H9 (cell line): Measurements from ENCODE around the gene PMP22. TPM values are rescaled to one million over a fixed set of nuclear protein-coding genes. Genes with fewer than 3 reads are reported as not detected.

Experiments used
- DNase-seq: peaks from one replicate; pipeline ENCODE4 v3.0.0-alpha.2; 2017
- H2AFZ ChIP-seq: one replicate; pipeline ENCODE4 v1.6.1; 2013; ENCODE audit warnings: mild to moderate bottlenecking, low read length, control low read depth, moderate library complexity
- H2AK5ac ChIP-seq: 2 replicates; pipeline ENCODE4 v1.6.1; 2013; ENCODE audit warnings: low read length, control low read depth, mixed read lengths; ENCODE audit not compliant: insufficient read length
- H2BK120ac ChIP-seq: one replicate; pipeline ENCODE4 v1.6.1; 2013; ENCODE audit warnings: low read depth, mild to moderate bottlenecking, low read length, control low read depth, inconsistent platforms; ENCODE audit not compliant: poor library complexity, severe bottlenecking
- H2BK12ac ChIP-seq: 2 replicates; pipeline ENCODE4 v1.6.1; 2013; ENCODE audit warnings: low read length, control low read depth, mixed read lengths, low read depth; ENCODE audit not compliant: insufficient read length
- H2BK15ac ChIP-seq: 2 replicates; pipeline ENCODE4 v1.6.1; 2013; ENCODE audit warnings: low read depth, low read length, control low read depth
- H2BK20ac ChIP-seq: one replicate; pipeline ENCODE4 v1.6.1; 2013; ENCODE audit warnings: low read depth, mild to moderate bottlenecking, low read length, control low read depth, inconsistent platforms; ENCODE audit not compliant: poor library complexity, severe bottlenecking
- H2BK5ac ChIP-seq: 2 replicates; pipeline ENCODE4 v1.6.1; 2013; ENCODE audit warnings: low read length, control low read depth, mixed read lengths; ENCODE audit not compliant: insufficient read length
- H3K14ac ChIP-seq: 2 replicates; pipeline ENCODE4 v1.6.1; 2013; ENCODE audit warnings: low read length, control low read depth; ENCODE audit not compliant: insufficient read depth
- H3K18ac ChIP-seq: 2 replicates; pipeline ENCODE4 v1.6.1; 2013; ENCODE audit warnings: low read depth, mild to moderate bottlenecking, mixed read lengths, low read length, control low read depth; ENCODE audit not compliant: insufficient read length
- H3K23ac ChIP-seq: 2 replicates; pipeline ENCODE4 v1.6.1; 2013; ENCODE audit warnings: low read length, control low read depth, mixed read lengths, low read depth; ENCODE audit not compliant: insufficient read length
- H3K23me2 ChIP-seq: 2 replicates; pipeline ENCODE4 v1.6.1; 2013; ENCODE audit warnings: low read depth, mild to moderate bottlenecking, mixed read lengths, low read length, control low read depth; ENCODE audit not compliant: insufficient read length, poor library complexity, severe bottlenecking
- H3K27ac ChIP-seq: 2 replicates; pipeline ENCODE4 v1.5.1; 2013; ENCODE audit warnings: low read length, control low read depth, mixed read lengths, low read depth; ENCODE audit not compliant: insufficient read length
- H3K27me3 ChIP-seq: 2 replicates; pipeline ENCODE4 v1.6.1; 2013; ENCODE audit warnings: low read length, control low read depth, inconsistent platforms; ENCODE audit not compliant: insufficient read depth
- H3K4ac ChIP-seq: 2 replicates; pipeline ENCODE4 v1.6.1; 2013; ENCODE audit warnings: low read depth, mild to moderate bottlenecking, control low read depth, inconsistent platforms, low read length, moderate library complexity
- H3K4me1 ChIP-seq: 2 replicates; pipeline ENCODE4 v1.6.1; 2013; ENCODE audit warnings: low read length, control low read depth, inconsistent platforms; ENCODE audit not compliant: insufficient read depth
- H3K4me2 ChIP-seq: 2 replicates; pipeline ENCODE4 v1.6.1; 2013; ENCODE audit warnings: low read length, control low read depth, mixed read lengths; ENCODE audit not compliant: insufficient read length, insufficient read depth
- H3K56ac ChIP-seq: 2 replicates; pipeline ENCODE4 v1.6.1; 2013; ENCODE audit warnings: low read depth, mild to moderate bottlenecking, mixed read lengths, low read length, control low read depth; ENCODE audit not compliant: insufficient read length
- H3K79me1 ChIP-seq: 2 replicates; pipeline ENCODE4 v1.6.1; 2013; ENCODE audit warnings: low read depth, mild to moderate bottlenecking, moderate library complexity, low read length, control low read depth, inconsistent platforms; ENCODE audit not compliant: insufficient read depth, poor library complexity, severe bottlenecking
- H3K79me2 ChIP-seq: 2 replicates; pipeline ENCODE4 v1.6.1; 2013; ENCODE audit warnings: low read length, control low read depth, inconsistent platforms; ENCODE audit not compliant: insufficient read depth
- H3K9ac ChIP-seq: 2 replicates; pipeline ENCODE4 v1.6.1; 2013; ENCODE audit warnings: low read length, control low read depth, mixed read lengths; ENCODE audit not compliant: insufficient read length; ENCODE audit errors: extremely low read depth
- H3K9me3 ChIP-seq: one replicate; pipeline ENCODE4 v1.6.1; 2013; ENCODE audit warnings: low read depth, low read length, inconsistent platforms; ENCODE audit not compliant: control insufficient read depth
- H3T11ph ChIP-seq: one replicate; pipeline ENCODE4 v1.6.1; 2013; ENCODE audit warnings: mild to moderate bottlenecking, low read length, control low read depth, inconsistent platforms
- H4K20me1 ChIP-seq: one replicate; pipeline ENCODE4 v1.6.1; 2013; ENCODE audit not compliant: control insufficient read depth, insufficient read length, insufficient read depth
- H4K5ac ChIP-seq: 2 replicates; pipeline ENCODE4 v1.6.1; 2013; ENCODE audit warnings: low read depth, mild to moderate bottlenecking, mixed read lengths, low read length, control low read depth; ENCODE audit not compliant: insufficient read length
- H4K8ac ChIP-seq: replicated peaks from 2 replicates; pipeline ENCODE4 v1.6.1; 2013; ENCODE audit warnings: low read length, control low read depth, mixed read lengths, low read depth; ENCODE audit not compliant: insufficient read length
- H4K91ac ChIP-seq: 2 replicates; pipeline ENCODE4 v1.6.1; 2013; ENCODE audit warnings: low read depth, mild to moderate bottlenecking, moderate library complexity, mixed read lengths, low read length, control low read depth; ENCODE audit not compliant: insufficient read length
- H3K27ac Mint-ChIP-seq, 3 experiments: 2 replicates in 2 of 3; 3 replicates in 1 of 3; pipeline ENCODE4 v1.8.0; 2020 to 2021; ENCODE audit warnings: mixed read lengths in 3 of 3, mild to moderate bottlenecking in 1 of 3, moderate library complexity in 1 of 3
- H3K27me3 Mint-ChIP-seq: 2 replicates; pipeline ENCODE4 v1.8.0; 2021; ENCODE audit warnings: low read depth, mild to moderate bottlenecking, moderate library complexity, mixed read lengths
- H3K36me3 Mint-ChIP-seq, 3 experiments: 2 replicates in 2 of 3; 3 replicates in 1 of 3; pipeline ENCODE4 v1.8.0; 2020 to 2021; ENCODE audit warnings: low read depth in 3 of 3, mixed read lengths in 3 of 3; ENCODE audit not compliant: insufficient read depth in 1 of 3
- H3K4me1 Mint-ChIP-seq, 2 experiments: 2 replicates each; pipeline ENCODE4 v1.8.0; 2020; ENCODE audit warnings: mixed read lengths in 2 of 2
- H3K4me3 Mint-ChIP-seq, 2 experiments: 2 replicates in 1 of 2; 3 replicates in 1 of 2; pipeline ENCODE4 v1.8.0; 2020 to 2021; ENCODE audit warnings: mild to moderate bottlenecking in 2 of 2, mixed read lengths in 2 of 2, moderate library complexity in 1 of 2
- H3K9me3 Mint-ChIP-seq, 2 experiments: 2 replicates in 1 of 2; 3 replicates in 1 of 2; pipeline ENCODE4 v1.8.0; 2020; ENCODE audit warnings: mild to moderate bottlenecking in 2 of 2, mixed read lengths in 2 of 2, moderate library complexity in 1 of 2
- WGBS: extraction: QIAGEN DNeasy Blood & Tissue Kit; methylation state at CpG from one replicate; pipeline ENCODE4 v1.1.7; 2013; ENCODE audit warnings: missing lambda C conversion rate, low lambda C conversion rate, mixed read lengths; ENCODE audit not compliant: insufficient read length; ENCODE audit errors: extremely low coverage; 5-methylcytosine and 5-hydroxymethylcytosine counted together
- total RNA-seq: library from RNA; stranded (reverse); gene quantifications from 2 replicates; pipeline ENCODE4 v1.2.1, GENCODE V29; 2021
- TF ChIP-seq, protein P1 (sequence below): fragments of 200-600 bp; sonication (generic); conservative IDR thresholded peaks from 3 replicates; pipeline ENCODE4 v1.8.0; 2021; ENCODE audit warnings: antibody characterized with exemption, mild to moderate bottlenecking

PMP22 gene
- total RNA-seq, 1 experiment from 2014 or later: 1.5 TPM

- Mint-ChIP-seq H3K27me3 (peaks cover 99% of the 10 kb centered on the region), H3K9me3 (no peaks in the 10 kb centered on the region; a peak in 1 of 5 replicates), H3K36me3 (no peaks in the 10 kb centered on the region; a peak in 1 of 7 replicates), H3K4me1 (peaks cover 22% of the 10 kb centered on the region in 2 experiments), H3K4me3 (no peak overlapping the region), H3K27ac (no peak overlapping the region)
- H3K23me2 ChIP-seq: peaks cover 25% of the 10 kb centered on the region
- no peak overlapping the region for H2AFZ ChIP-seq
- peaks cover 33% of the 10 kb centered on the region for H3K27me3 ChIP-seq
- no peaks in the 10 kb centered on the region for H3K4me1 ChIP-seq
- H3K14ac ChIP-seq: no peak overlapping the region
- WGBS: no CpG with 5 or more reads among the region's 2 CpGs
- H3K9me3 ChIP-seq: no peaks in the 10 kb centered on the region
- H4K91ac ChIP-seq: no peak overlapping the region
- no peak overlapping the region for H4K8ac ChIP-seq
- H2BK120ac ChIP-seq: no peak overlapping the region
- TF ChIP-seq, protein P1, sequence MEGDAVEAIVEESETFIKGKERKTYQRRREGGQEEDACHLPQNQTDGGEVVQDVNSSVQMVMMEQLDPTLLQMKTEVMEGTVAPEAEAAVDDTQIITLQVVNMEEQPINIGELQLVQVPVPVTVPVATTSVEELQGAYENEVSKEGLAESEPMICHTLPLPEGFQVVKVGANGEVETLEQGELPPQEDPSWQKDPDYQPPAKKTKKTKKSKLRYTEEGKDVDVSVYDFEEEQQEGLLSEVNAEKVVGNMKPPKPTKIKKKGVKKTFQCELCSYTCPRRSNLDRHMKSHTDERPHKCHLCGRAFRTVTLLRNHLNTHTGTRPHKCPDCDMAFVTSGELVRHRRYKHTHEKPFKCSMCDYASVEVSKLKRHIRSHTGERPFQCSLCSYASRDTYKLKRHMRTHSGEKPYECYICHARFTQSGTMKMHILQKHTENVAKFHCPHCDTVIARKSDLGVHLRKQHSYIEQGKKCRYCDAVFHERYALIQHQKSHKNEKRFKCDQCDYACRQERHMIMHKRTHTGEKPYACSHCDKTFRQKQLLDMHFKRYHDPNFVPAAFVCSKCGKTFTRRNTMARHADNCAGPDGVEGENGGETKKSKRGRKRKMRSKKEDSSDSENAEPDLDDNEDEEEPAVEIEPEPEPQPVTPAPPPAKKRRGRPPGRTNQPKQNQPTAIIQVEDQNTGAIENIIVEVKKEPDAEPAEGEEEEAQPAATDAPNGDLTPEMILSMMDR: no peak
- no peak overlapping the region for H3K4me2 ChIP-seq
- H4K20me1 ChIP-seq: no peaks in the 10 kb centered on the region
- H2BK20ac ChIP-seq: no peak overlapping the region
- H2BK5ac ChIP-seq: no peak overlapping the region
- no peak overlapping the region for H3K56ac ChIP-seq
- H3K79me2 ChIP-seq: no peaks in the 10 kb centered on the region
- H2BK12ac ChIP-seq: no peak overlapping the region
- DNase-seq: peak; percentile 24
- no peak overlapping the region for H3K18ac ChIP-seq
- H3K9ac ChIP-seq: no peak overlapping the region
- H3T11ph ChIP-seq: no peak overlapping the region
- no peak overlapping the region for H3K23ac ChIP-seq
- H3K4ac ChIP-seq: no peak overlapping the region
- no peak overlapping the region for H2AK5ac ChIP-seq
- H3K79me1 ChIP-seq: no peaks in the 10 kb centered on the region
- no peak overlapping the region for H2BK15ac ChIP-seq
- no peak overlapping the region for H4K5ac ChIP-seq
- no peak overlapping the region for H3K27ac ChIP-seq
Measured at GRCh38 chr17:15264542-15264941, 584 bp downstream of the PMP22 start.
